Mucosa of descending colon (tissue), 3 donors: ENCODE results near the gene COPE. TPM values are rescaled to one million over a fixed set of nuclear protein-coding genes. Genes with fewer than 3 reads are reported as not detected.

Experiments
- ATAC-seq: fragments of 200-7000 bp; cut with Tn5 transposase; one replicate; pipeline ENCODE4 v1.9.1; 2020; ENCODE audit warnings: mild to moderate bottlenecking, moderate library complexity
- DNase-seq, 3 donors: peaks; one replicate each; pipeline ENCODE4 v3.0.0-alpha.2; 2020
- H3K36me3 ChIP-seq: fragments of 200-600 bp; one replicate; pipeline ENCODE4 v1.8.0; 2021; ENCODE audit warnings: low read depth, mild to moderate bottlenecking
- H3K4me1 ChIP-seq: fragments of 200-600 bp; one replicate; pipeline ENCODE4 v1.8.0; 2021; ENCODE audit warnings: low read depth, mild to moderate bottlenecking
- H3K4me3 ChIP-seq: fragments of 200-600 bp; one replicate; pipeline ENCODE4 v1.8.0; 2021; ENCODE audit warnings: mild to moderate bottlenecking
- H3K9me3 ChIP-seq: fragments of 200-600 bp; one replicate; pipeline ENCODE4 v1.8.0; 2021; ENCODE audit warnings: mild to moderate bottlenecking
- intact Hi-C, 2 donors: fragments of 100-400 bp; cut with DNase I in 1 of 2; cut with micrococcal nuclease in 1 of 2; formaldehyde crosslinking; loops; one replicate each; pipeline versions ENCODE4 v1.11.0 to v1.11.1; 2022; cut with DNase I, micrococcal nuclease
- total RNA-seq, 3 donors: library from RNA; stranded (reverse); fragmentation: NEBNext Ultra II Directional in 2 of 3; extraction: Animal tissue kit (Norgen Biotek cat#: 25700) in 2 of 3; gene quantifications; one replicate each; pipeline versions ENCODE4 v1.2.1 to v1.2.4, GENCODE V29; 2021 to 2023
- TF ChIP-seq, protein P1 (sequence below): fragments of 200-600 bp; IDR thresholded peaks from one replicate; pipeline ENCODE4 v1.8.0; 2022; ENCODE audit warnings: antibody characterized with exemption, mild to moderate bottlenecking
- donor health status: DM: no; HTN: no; CAD: no; lungs with moderate emphysema.
- donor health status: DM: no; HTN: no; CAD: no.
- donor health status: DM: no; HTN: yes; CAD: no.

The COPE gene
- total RNA-seq, 3 donors from 2014 or later, result 119 to 227 (median 176) TPM

DNA sequence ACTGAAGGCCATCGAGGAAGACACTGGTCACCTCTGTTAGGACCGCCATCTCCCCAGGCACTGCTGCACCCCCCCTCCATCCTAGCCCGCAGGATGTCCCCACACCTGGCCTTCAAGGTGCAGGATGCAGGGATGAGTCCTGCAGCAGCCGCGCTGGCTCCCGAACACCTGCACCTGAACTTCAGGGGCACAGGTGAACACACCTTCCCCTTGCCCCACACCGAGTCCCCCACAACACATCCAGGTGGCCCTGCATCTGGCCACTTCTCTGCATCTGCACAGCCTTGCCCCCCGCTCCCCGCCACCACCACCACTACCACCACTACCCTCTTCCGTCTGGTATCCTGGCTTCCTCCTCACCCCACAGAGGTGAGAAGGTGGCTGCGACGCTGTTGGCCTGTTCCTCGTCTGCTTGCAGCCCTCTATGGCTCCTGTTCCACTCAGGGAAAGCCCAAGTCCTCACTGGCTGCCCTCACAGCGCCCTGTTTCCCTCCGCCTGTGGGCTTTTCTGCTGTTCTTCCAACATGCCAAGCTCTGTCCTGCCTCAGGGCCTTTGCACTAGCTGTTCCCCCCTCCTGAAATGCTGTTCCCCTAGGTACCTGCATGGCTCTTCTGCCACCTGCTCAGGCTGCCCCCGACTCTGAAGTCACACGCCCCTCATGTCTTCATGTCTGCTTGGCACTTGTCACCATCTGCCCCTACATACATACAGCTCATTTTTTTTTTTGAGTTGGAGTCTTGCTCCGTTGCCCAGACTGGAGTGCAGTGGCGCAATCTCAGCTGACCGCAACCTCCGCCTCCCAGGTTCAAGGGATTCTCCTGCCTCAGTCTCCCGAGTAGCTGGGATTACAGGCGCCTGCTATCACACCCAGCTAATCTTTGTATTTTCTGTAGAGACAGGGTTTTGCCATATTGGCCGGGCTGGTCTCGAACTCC is 21.8 kb downstream of the COPE start:
- H3K36me3 ChIP-seq, result no peaks in the 10 kb centered on the region
- DNase-seq, result no peak
- TF ChIP-seq, protein P1, sequence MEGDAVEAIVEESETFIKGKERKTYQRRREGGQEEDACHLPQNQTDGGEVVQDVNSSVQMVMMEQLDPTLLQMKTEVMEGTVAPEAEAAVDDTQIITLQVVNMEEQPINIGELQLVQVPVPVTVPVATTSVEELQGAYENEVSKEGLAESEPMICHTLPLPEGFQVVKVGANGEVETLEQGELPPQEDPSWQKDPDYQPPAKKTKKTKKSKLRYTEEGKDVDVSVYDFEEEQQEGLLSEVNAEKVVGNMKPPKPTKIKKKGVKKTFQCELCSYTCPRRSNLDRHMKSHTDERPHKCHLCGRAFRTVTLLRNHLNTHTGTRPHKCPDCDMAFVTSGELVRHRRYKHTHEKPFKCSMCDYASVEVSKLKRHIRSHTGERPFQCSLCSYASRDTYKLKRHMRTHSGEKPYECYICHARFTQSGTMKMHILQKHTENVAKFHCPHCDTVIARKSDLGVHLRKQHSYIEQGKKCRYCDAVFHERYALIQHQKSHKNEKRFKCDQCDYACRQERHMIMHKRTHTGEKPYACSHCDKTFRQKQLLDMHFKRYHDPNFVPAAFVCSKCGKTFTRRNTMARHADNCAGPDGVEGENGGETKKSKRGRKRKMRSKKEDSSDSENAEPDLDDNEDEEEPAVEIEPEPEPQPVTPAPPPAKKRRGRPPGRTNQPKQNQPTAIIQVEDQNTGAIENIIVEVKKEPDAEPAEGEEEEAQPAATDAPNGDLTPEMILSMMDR, result no peak
- no peak for ATAC-seq
- intact Hi-C loops, result no loop called here
- H3K4me3 ChIP-seq, result no peak overlapping the region
- peaks cover 4% of the 10 kb centered on the region for H3K4me1 ChIP-seq
- no peaks in the 10 kb centered on the region for H3K9me3 ChIP-seq

- DNase-seq (peak in 1 of 3 donors; percentile 26), ATAC-seq (no peak)
- no peak overlapping the region for H3K4me3 ChIP-seq
- H3K9me3 ChIP-seq, result no peaks in the 10 kb centered on the region
- intact Hi-C loops, result no loop called here
- peaks cover 4% of the 10 kb centered on the region for H3K4me1 ChIP-seq
- TF ChIP-seq, protein P1, result no peak
- H3K36me3 ChIP-seq, result no peaks in the 10 kb centered on the region
Observed at GRCh38 chr19:18896421-18896841, 22.8 kb downstream of the COPE start.

GRCh38 chr19:18895824-18896341 is 23.3 kb downstream of the COPE start, which contains the start of gene CERS1:
TSS of gene CERS1 (minus strand) at chr19:18896158. CDS start at chr19:18896072, 86 bp downstream.
- no peaks in the 10 kb centered on the region for H3K36me3 ChIP-seq
- intact Hi-C loops, result no loop called here
- TF ChIP-seq, protein P1, result no peak
- ATAC-seq (peak; percentile 8), DNase-seq (no peak)
- H3K9me3 ChIP-seq, result no peaks in the 10 kb centered on the region
- H3K4me3 ChIP-seq, result no peak within 1 kb of the TSS
- H3K4me1 ChIP-seq, result peaks cover 4% of the 10 kb centered on the region

GRCh38 chr19:18895038-18895823 is 24.0 kb downstream of the COPE start:
- intact Hi-C loops, result no loop called here
- peak in 1 of 3 donors; percentile 22 for DNase-seq

More at GRCh38 chr19:18895038-18895823, 24.0 kb downstream of the COPE start:
- ATAC-seq, result peak; percentile 35
- no peaks in the 10 kb centered on the region for H3K36me3 ChIP-seq
- no peak overlapping the region for H3K4me3 ChIP-seq
- no peaks in the 10 kb centered on the region for H3K9me3 ChIP-seq
- TF ChIP-seq, protein P1, result no peak
- H3K4me1 ChIP-seq, result peaks cover 4% of the 10 kb centered on the region
